Peyer's patch (tissue), 4 donors: ENCODE results near the gene TAF13. TPM values are rescaled to one million over a fixed set of nuclear protein-coding genes. Genes with fewer than 3 reads are reported as not detected.

Experiments
- DNase-seq, 3 donors: peaks; one replicate each; pipeline ENCODE4 v3.0.0-alpha.2; 2017 to 2019
- H3K27ac ChIP-seq, 4 donors: fragments of 200-600 bp; sonication (generic); one replicate each; pipeline ENCODE4 v1.5.1; 2016 to 2019
- H3K27me3 ChIP-seq, 2 donors: fragments of 200-600 bp; sonication (generic); one replicate each; pipeline ENCODE4 v1.5.1; 2019
- H3K36me3 ChIP-seq, 3 donors: fragments of 200-600 bp; sonication (generic); one replicate each; pipeline ENCODE4 v1.5.1; 2016 to 2019
- H3K4me1 ChIP-seq, 4 donors: fragments of 200-600 bp; sonication (generic); one replicate each; pipeline ENCODE4 v1.5.1; 2016 to 2019
- H3K4me3 ChIP-seq, 4 donors: fragments of 200-600 bp; sonication (generic); 1 replicate in 3 of 4; 2 replicates in 1 of 4; pipeline ENCODE4 v1.5.1; 2016 to 2019; ENCODE audit warnings: mild to moderate bottlenecking in 1 of 4
- H3K9me3 ChIP-seq, 4 donors: fragments of 200-600 bp; sonication (generic); one replicate each; pipeline ENCODE4 v1.5.1; 2016 to 2019; ENCODE audit warnings: mild to moderate bottlenecking in 1 of 4
- CTCF ChIP-seq, 6 experiments: fragments of 450-650 bp in 4 of 6; fragments of 200-600 bp in 2 of 6; sonication (generic) in 1 of 6; IDR thresholded peaks; one replicate each; pipeline ENCODE4 v1.5.1; 2017 to 2019; ENCODE audit warnings: antibody characterized with exemption in 6 of 6, mild to moderate bottlenecking in 3 of 6, moderate library complexity in 1 of 6
- POLR2A ChIP-seq, 2 donors: fragments of 450-650 bp; IDR thresholded peaks; one replicate each; pipeline ENCODE4 v1.5.1; 2017; ENCODE audit warnings: antibody characterized with exemption in 2 of 2, mild to moderate bottlenecking in 2 of 2, moderate library complexity in 2 of 2
- total RNA-seq, 4 donors: library from RNA; depleted of rRNA; stranded (reverse); fragments of >200 nt; gene quantifications; one replicate each; pipeline ENCODE4 v1.1.0, GENCODE V29; 2016

Gene TAF13
- total RNA-seq, 4 donors from 2014 or later: 21.2 to 39.6 (median 22.8) TPM

GRCh38 chr1:109109906-109110305 lies 34.1 kb upstream of the TAF13 start:
- Histone ChIP-seq H3K27ac (no peak overlapping the region), H3K4me3 (no peak overlapping the region), H3K27me3 (no peaks in the 10 kb centered on the region), H3K9me3 (no peaks in the 10 kb centered on the region), H3K4me1 (peaks cover 4 to 23% (median 11%) of the 10 kb centered on the region in 4 donors), H3K36me3 (no peaks in the 10 kb centered on the region)
- no peak for TF ChIP-seq POLR2A (IDR thresholded peaks at IDR 0.05)
- no peak for TF ChIP-seq CTCF (IDR thresholded peaks at IDR 0.05)
- DNase-seq: no peak

GRCh38 chr1:109107785-109108184 lies 32.0 kb upstream of the TAF13 start:
- Histone ChIP-seq H3K36me3 (no peaks in the 10 kb centered on the region), H3K9me3 (no peaks in the 10 kb centered on the region), H3K27ac (no peak overlapping the region), H3K4me1 (peaks cover 0 to 8% (median under 1%) of the 10 kb centered on the region in 4 donors), H3K4me3 (no peak overlapping the region), H3K27me3 (no peaks in the 10 kb centered on the region)
- TF ChIP-seq POLR2A (IDR thresholded peaks at IDR 0.05): no peak
- no peak for TF ChIP-seq CTCF (IDR thresholded peaks at IDR 0.05)
- DNase-seq: no peak

DNA sequence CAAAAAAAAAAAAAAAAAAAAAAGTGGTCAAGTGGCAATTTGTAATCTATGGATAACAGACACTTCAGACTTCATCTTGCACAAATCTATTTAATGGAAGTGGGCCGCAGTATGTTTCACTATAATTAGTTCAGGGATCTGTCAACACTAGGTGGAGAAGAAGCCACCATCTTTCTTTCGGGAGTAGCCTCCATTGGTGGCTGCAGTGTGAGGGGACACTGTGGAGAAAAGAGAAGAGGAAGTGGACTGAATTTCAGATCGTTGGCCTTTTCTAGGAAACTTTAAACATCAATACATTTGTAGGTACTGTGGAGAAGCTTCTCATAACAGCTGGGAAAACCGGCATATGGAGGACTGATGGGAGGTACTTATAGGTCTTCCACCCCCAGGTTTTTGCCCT lies 30.1 kb upstream of the TAF13 start:
- no peaks in the 10 kb centered on the region for H3K27me3 ChIP-seq
- no peak overlapping the region for H3K27ac ChIP-seq
- peaks cover 0 to 8% (median 0%) of the 10 kb centered on the region in 4 donors for H3K4me1 ChIP-seq
- TF ChIP-seq POLR2A (IDR thresholded peaks at IDR 0.05) (no peak), CTCF (IDR thresholded peaks at IDR 0.05) (no peak)
- no peak overlapping the region for H3K4me3 ChIP-seq
- H3K9me3 ChIP-seq: no peaks in the 10 kb centered on the region
- DNase-seq: no peak
- H3K36me3 ChIP-seq: no peaks in the 10 kb centered on the region

- no peaks in the 10 kb centered on the region for H3K36me3 ChIP-seq
- DNase-seq: no peak
- H3K9me3 ChIP-seq: no peaks in the 10 kb centered on the region
- H3K27me3 ChIP-seq: no peaks in the 10 kb centered on the region
- H3K4me1 ChIP-seq: peaks cover 0 to 8% (median 0%) of the 10 kb centered on the region in 4 donors
- no peak overlapping the region for H3K4me3 ChIP-seq
- TF ChIP-seq POLR2A (IDR thresholded peaks at IDR 0.05) (no peak), CTCF (IDR thresholded peaks at IDR 0.05) (no peak)
- no peak overlapping the region for H3K27ac ChIP-seq
Measured at GRCh38 chr1:109104364-109105151, 28.8 kb upstream of the TAF13 start.

GRCh38 chr1:109099938-109100773 lies 24.4 kb upstream of the TAF13 start:
- peaks cover 0 to 8% (median 0%) of the 10 kb centered on the region in 4 donors for H3K4me1 ChIP-seq
- H3K27me3 ChIP-seq: no peaks in the 10 kb centered on the region
- peak overlapping the region; percentile 93 to 99 (median 96) for H3K27ac ChIP-seq
- DNase-seq: peak; percentile 94 to 98 (median 97)
- H3K9me3 ChIP-seq: no peaks in the 10 kb centered on the region
- H3K36me3 ChIP-seq: peaks cover 0 to 6% (median 0%) of the 10 kb centered on the region in 3 donors
- peak overlapping the region; percentile 74 to 90 (median 80) for H3K4me3 ChIP-seq
- TF ChIP-seq CTCF (IDR thresholded peaks at IDR 0.05): peak; percentile 82 to 95 (median 92)
- peak; percentile 95 to 97 for TF ChIP-seq POLR2A (IDR thresholded peaks at IDR 0.05)
